GM12878 (cell line): ENCODE measurements around the gene PNMA1. TPM values are rescaled to one million over a fixed set of nuclear protein-coding genes. Genes with fewer than 3 reads are reported as not detected.

ENCODE experiments used
- ASH2L ChIP-seq: fragments of 300-600, 200-600 bp; sonication (generic); IDR thresholded peaks from 2 replicates; pipeline ENCODE4 v1.6.1; 2017; ENCODE audit warnings: low read depth, mild to moderate bottlenecking, borderline replicate concordance
- BMI1 ChIP-seq: fragments of 450-650 bp; IDR thresholded peaks from 2 replicates; pipeline ENCODE4 v1.6.1; 2016; ENCODE audit warnings: mild to moderate bottlenecking, moderate library complexity, borderline replicate concordance
- CBX3 ChIP-seq: fragments of 200-600 bp; sonication (generic); IDR thresholded peaks from 2 replicates; pipeline ENCODE4 v1.6.1; 2016; ENCODE audit warnings: low read depth, borderline replicate concordance
- CHD4 ChIP-seq: fragments of 200-600 bp; sonication (generic); IDR thresholded peaks from 2 replicates; pipeline ENCODE4 v1.6.1; 2016; ENCODE audit warnings: mild to moderate bottlenecking
- EED ChIP-seq: sonication (generic); IDR thresholded peaks from 2 replicates; pipeline ENCODE4 v1.6.1; 2016; ENCODE audit warnings: antibody characterized with exemption, low read depth
- ETV6 ChIP-seq, 2 experiments: fragments of 450-650 bp in 1 of 2; IDR thresholded peaks in 1 of 2; conservative IDR thresholded peaks in 1 of 2; 2 replicates each; pipeline ENCODE4 v1.6.1; 2014; ENCODE audit warnings: antibody characterized with exemption in 1 of 2, borderline replicate concordance in 1 of 2, low read depth in 1 of 2, mild to moderate bottlenecking in 1 of 2, moderate library complexity in 1 of 2
- FOXM1 ChIP-seq: IDR thresholded peaks from 2 replicates; pipeline ENCODE4 v1.6.1; 2012; ENCODE audit warnings: low read depth, mild to moderate bottlenecking, inconsistent platforms, low read length, moderate library complexity
- GATAD2B ChIP-seq: fragments of 450-650 bp; conservative IDR thresholded peaks from 2 replicates; pipeline ENCODE4 v1.6.1; 2017; ENCODE audit warnings: low read depth, mild to moderate bottlenecking, moderate library complexity
- HDAC6 ChIP-seq: fragments of 200-600 bp; sonication (generic); IDR thresholded peaks from one replicate; pipeline ENCODE4 v1.8.0; 2017; ENCODE audit warnings: antibody characterized with exemption; ENCODE audit not compliant: unreplicated experiment
- MEF2A ChIP-seq: IDR thresholded peaks from 2 replicates; pipeline ENCODE4 v1.6.1; 2011; ENCODE audit warnings: low read depth, mild to moderate bottlenecking, low read length, moderate library complexity; ENCODE audit not compliant: insufficient read depth
- MXI1 ChIP-seq: fragments of 150-350 bp; IDR thresholded peaks from 2 replicates; pipeline ENCODE4 v1.6.1; 2011; ENCODE audit warnings: low read depth, mild to moderate bottlenecking, inconsistent platforms, low read length, improper control_type of control experiment
- PAX8 ChIP-seq: fragments of 450-650 bp; IDR thresholded peaks from 2 replicates; pipeline ENCODE4 v1.6.1; 2017; ENCODE audit warnings: mild to moderate bottlenecking, moderate library complexity
- POLR2A ChIP-seq: IDR thresholded peaks from 2 replicates; pipeline ENCODE4 v1.6.1; 2011; ENCODE audit warnings: low read depth, mild to moderate bottlenecking, low read length
- RBBP5 ChIP-seq: fragments of 200-600 bp; sonication (generic); conservative IDR thresholded peaks from 2 replicates; pipeline ENCODE4 v1.6.1; 2016
- RELA ChIP-seq: fragments of 450-650 bp; IDR thresholded peaks from 2 replicates; pipeline ENCODE4 v1.8.0; 2014; ENCODE audit warnings: borderline replicate concordance; ENCODE audit not compliant: partially characterized antibody
- SPI1 ChIP-seq: IDR thresholded peaks from 2 replicates; pipeline ENCODE4 v1.6.1; 2011; ENCODE audit warnings: low read depth, mild to moderate bottlenecking, low read length, moderate library complexity, borderline replicate concordance; ENCODE audit not compliant: insufficient read depth
- SREBF1 ChIP-seq: IDR thresholded peaks from 2 replicates; pipeline ENCODE4 v1.6.1; 2012; ENCODE audit warnings: mild to moderate bottlenecking, low read length
- STAT3 ChIP-seq: IDR thresholded peaks from 2 replicates; pipeline ENCODE4 v1.6.1; 2011; ENCODE audit warnings: low read depth, low read length, improper control_type of control experiment
- TAF1 ChIP-seq: IDR thresholded peaks from 2 replicates; pipeline ENCODE4 v1.6.1; 2011; ENCODE audit warnings: mild to moderate bottlenecking, low read depth, low read length, borderline replicate concordance
- YBX1 ChIP-seq: fragments of 450-650 bp; IDR thresholded peaks from 2 replicates; pipeline ENCODE4 v1.6.1; 2016; ENCODE audit warnings: antibody characterized with exemption
- ZBED1 ChIP-seq: IDR thresholded peaks from 2 replicates; pipeline ENCODE4 v1.6.1; 2016; ENCODE audit warnings: borderline replicate concordance
- ZNF24 ChIP-seq: fragments of 450-650 bp; IDR thresholded peaks from 2 replicates; pipeline ENCODE4 v1.6.1; 2017; ENCODE audit warnings: antibody characterized with exemption, mild to moderate bottlenecking
- polyA plus RNA-seq, 11 experiments: library from polyadenylated mRNA; depleted of rRNA in 4 of 11; unstranded in 6 of 11; stranded (reverse) in 5 of 11; fragments of >200 nt; fragmentation: Nextera tagmentation in 4 of 11; fragmentation: Illumina TruSeq in 1 of 11; extraction: Ambion mirVana in 4 of 11; extraction: Trizol in 1 of 11; gene quantifications; 1 replicate in 1 of 11; 2 replicates in 10 of 11; pipeline versions ENCODE4 v1.2.1 to v1.2.3, GENCODE V29; 2011 to 2016; ENCODE audit warnings: inconsistent platforms in 2 of 11, missing spikeins in 2 of 11, low read depth in 1 of 11
- total RNA-seq, 4 experiments: library from RNA; depleted of rRNA in 3 of 4; stranded (reverse); fragments of >200 nt in 3 of 4; fragmentation: Illumina TruSeq in 1 of 4; extraction: Trizol in 1 of 4; gene quantifications; 2 replicates each; pipeline versions ENCODE4 v1.2.1 to v1.2.3, GENCODE V29; 2013 to 2021
- TF ChIP-seq, protein P1 (sequence below): IDR thresholded peaks from 2 replicates; pipeline ENCODE4 v1.6.1; 2012; ENCODE audit warnings: low read depth, low read length, improper control_type of control experiment
- TF ChIP-seq, protein P2 (sequence below): fragments of 450-650 bp; IDR thresholded peaks from 2 replicates; pipeline ENCODE4 v1.6.1; 2017; ENCODE audit warnings: mild to moderate bottlenecking
- TF ChIP-seq, protein P3 (sequence below): IDR thresholded peaks from 2 replicates; pipeline ENCODE4 v1.6.1; 2011; ENCODE audit warnings: low read depth, mild to moderate bottlenecking, low read length, moderate library complexity, borderline replicate concordance; ENCODE audit errors: extremely low read depth
- TF ChIP-seq, protein P4 (sequence below): fragments of 450-650 bp; IDR thresholded peaks from 2 replicates; pipeline ENCODE4 v1.6.1; 2017; ENCODE audit warnings: low read depth, mild to moderate bottlenecking, moderate library complexity

Gene PNMA1
- total and polyA plus RNA-seq, 10 of the 15 experiments (the other 5 are each of a cell fraction or from before 2014, with no cell fraction given), result 1.8 to 39.3 (median 11.1) TPM

DNA sequence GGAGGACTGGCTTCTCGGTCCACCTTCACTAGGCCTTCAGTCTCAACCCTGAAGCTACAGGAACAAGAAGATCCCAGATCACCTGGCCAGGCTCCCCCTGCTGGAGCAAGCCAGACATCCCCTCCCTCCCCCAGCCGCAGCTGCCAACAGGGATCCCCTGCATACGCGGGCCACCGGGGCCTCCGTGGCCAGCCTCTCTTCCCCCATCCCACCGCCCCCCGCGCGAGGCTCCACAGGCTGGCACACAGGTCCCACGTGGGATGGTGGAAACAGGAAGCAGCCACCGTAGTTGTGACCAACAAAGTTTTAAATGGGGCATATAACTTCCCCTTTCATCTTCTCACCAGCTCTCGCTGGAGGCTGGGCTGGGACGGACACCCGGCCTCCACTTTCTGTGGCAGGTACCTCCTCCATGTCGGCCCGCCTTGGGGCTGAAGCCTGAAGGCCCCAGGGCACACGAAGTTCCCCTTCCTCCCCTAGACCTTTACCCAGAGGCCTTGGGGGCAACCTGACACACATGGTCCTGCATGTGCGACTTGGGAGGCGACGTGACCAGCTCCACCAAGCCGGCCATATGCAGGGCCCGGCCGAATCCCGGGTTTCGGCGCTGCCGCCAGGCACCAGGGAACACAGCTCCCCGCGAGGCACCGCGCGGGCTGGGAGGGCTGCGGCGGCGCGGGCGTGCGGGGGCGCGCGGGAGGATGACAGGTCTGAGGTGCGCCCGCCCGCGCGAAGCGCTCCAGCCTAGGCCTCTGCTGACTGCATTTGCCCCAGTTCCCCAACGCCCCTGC lies 44.4 kb upstream of the PNMA1 start (continued):
- TF ChIP-seq ASH2L (no peak), BMI1 (no peak), STAT3 (no peak), SREBF1 (no peak), FOXM1 (no peak), GATAD2B (peak; percentile 55; the same call in 1 of the 2 replicates), ETV6 (conservative IDR thresholded peaks at IDR 0.05 in 1 of 2, IDR thresholded peaks at IDR 0.05 in 1 of 2; ENCODE audit: borderline replicate concordance in 1 of 2, low read depth in 1 of 2) (peak in 1 of 2 experiments; percentile 13; a peak in 1 of 4 replicates), EED (peak; percentile 54; the same call in 1 of the 2 replicates), TAF1 (no peak), MXI1 (peak; percentile 83), MEF2A (no peak), ZNF24 (no peak), SPI1 (no peak), CBX3 (no peak), HDAC6 (peak; percentile 46), POLR2A (peak; percentile 69), CHD4 (no peak), RBBP5 (no peak), YBX1 (no peak), ZBED1 (no peak), PAX8 (no peak), RELA (no peak)
- TF ChIP-seq, protein P1, sequence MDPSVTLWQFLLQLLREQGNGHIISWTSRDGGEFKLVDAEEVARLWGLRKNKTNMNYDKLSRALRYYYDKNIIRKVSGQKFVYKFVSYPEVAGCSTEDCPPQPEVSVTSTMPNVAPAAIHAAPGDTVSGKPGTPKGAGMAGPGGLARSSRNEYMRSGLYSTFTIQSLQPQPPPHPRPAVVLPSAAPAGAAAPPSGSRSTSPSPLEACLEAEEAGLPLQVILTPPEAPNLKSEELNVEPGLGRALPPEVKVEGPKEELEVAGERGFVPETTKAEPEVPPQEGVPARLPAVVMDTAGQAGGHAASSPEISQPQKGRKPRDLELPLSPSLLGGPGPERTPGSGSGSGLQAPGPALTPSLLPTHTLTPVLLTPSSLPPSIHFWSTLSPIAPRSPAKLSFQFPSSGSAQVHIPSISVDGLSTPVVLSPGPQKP, result peak; percentile 18; the same call in 1 of the 2 replicates
- TF ChIP-seq, protein P2, sequence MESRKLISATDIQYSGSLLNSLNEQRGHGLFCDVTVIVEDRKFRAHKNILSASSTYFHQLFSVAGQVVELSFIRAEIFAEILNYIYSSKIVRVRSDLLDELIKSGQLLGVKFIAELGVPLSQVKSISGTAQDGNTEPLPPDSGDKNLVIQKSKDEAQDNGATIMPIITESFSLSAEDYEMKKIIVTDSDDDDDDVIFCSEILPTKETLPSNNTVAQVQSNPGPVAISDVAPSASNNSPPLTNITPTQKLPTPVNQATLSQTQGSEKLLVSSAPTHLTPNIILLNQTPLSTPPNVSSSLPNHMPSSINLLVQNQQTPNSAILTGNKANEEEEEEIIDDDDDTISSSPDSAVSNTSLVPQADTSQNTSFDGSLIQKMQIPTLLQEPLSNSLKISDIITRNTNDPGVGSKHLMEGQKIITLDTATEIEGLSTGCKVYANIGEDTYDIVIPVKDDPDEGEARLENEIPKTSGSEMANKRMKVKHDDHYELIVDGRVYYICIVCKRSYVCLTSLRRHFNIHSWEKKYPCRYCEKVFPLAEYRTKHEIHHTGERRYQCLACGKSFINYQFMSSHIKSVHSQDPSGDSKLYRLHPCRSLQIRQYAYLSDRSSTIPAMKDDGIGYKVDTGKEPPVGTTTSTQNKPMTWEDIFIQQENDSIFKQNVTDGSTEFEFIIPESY, result no peak
- TF ChIP-seq, protein P3, sequence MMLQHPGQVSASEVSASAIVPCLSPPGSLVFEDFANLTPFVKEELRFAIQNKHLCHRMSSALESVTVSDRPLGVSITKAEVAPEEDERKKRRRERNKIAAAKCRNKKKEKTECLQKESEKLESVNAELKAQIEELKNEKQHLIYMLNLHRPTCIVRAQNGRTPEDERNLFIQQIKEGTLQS, result no peak
- TF ChIP-seq, protein P4, sequence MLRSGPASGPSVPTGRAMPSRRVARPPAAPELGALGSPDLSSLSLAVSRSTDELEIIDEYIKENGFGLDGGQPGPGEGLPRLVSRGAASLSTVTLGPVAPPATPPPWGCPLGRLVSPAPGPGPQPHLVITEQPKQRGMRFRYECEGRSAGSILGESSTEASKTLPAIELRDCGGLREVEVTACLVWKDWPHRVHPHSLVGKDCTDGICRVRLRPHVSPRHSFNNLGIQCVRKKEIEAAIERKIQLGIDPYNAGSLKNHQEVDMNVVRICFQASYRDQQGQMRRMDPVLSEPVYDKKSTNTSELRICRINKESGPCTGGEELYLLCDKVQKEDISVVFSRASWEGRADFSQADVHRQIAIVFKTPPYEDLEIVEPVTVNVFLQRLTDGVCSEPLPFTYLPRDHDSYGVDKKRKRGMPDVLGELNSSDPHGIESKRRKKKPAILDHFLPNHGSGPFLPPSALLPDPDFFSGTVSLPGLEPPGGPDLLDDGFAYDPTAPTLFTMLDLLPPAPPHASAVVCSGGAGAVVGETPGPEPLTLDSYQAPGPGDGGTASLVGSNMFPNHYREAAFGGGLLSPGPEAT, result peak; percentile 63
